Mucosa of rectum (tissue), 2 donors: ENCODE results near the gene COL28A1.

Source experiments
- H3K27ac ChIP-seq, 2 donors: one replicate each; pipeline ENCODE4 v1.7.0; 2013; ENCODE audit warnings: inconsistent platforms in 2 of 2, low read depth in 2 of 2, low read length in 2 of 2
- H3K27me3 ChIP-seq, 2 donors: one replicate each; pipeline ENCODE4 v1.7.0; 2013; ENCODE audit warnings: low read length in 2 of 2; ENCODE audit not compliant: control insufficient read depth in 2 of 2, insufficient read depth in 2 of 2
- H3K36me3 ChIP-seq, 2 donors: one replicate each; pipeline ENCODE4 v1.7.0; 2013; ENCODE audit warnings: low read length in 2 of 2; ENCODE audit not compliant: control insufficient read depth in 2 of 2, insufficient read depth in 2 of 2
- H3K4me1 ChIP-seq, 2 donors: one replicate each; pipeline ENCODE4 v1.7.0; 2013; ENCODE audit warnings: low read length in 2 of 2, mild to moderate bottlenecking in 1 of 2; ENCODE audit not compliant: control insufficient read depth in 2 of 2, insufficient read depth in 2 of 2
- H3K4me3 ChIP-seq, 2 donors: one replicate each; pipeline ENCODE4 v1.7.0; 2013; ENCODE audit warnings: low read length in 2 of 2
- H3K9ac ChIP-seq, 2 donors: one replicate each; pipeline ENCODE4 v1.7.0; 2013; ENCODE audit warnings: low read length in 2 of 2, low read depth in 1 of 2, mild to moderate bottlenecking in 1 of 2
- H3K9me3 ChIP-seq, 2 donors: one replicate each; pipeline ENCODE4 v1.7.0; 2013; ENCODE audit warnings: low read length in 2 of 2; ENCODE audit not compliant: control insufficient read depth in 2 of 2
- donor health status: healthy.
- donor health status: Normal muscosa, but diverticular disease.

The COL28A1 gene

GRCh38 chr7:7569615-7570014 is 33.9 kb upstream of the COL28A1 start:
- H3K27me3 ChIP-seq: no peaks in the 10 kb centered on the region
- H3K9me3 ChIP-seq: no peaks in the 10 kb centered on the region
- peaks cover 0 to 7% of the 10 kb centered on the region in 2 donors for H3K36me3 ChIP-seq
- peaks cover 11 to 19% of the 10 kb centered on the region in 2 donors for H3K4me1 ChIP-seq
- H3K4me3 ChIP-seq: peak overlapping the region; percentile 19 to 27
- peak overlapping the region; percentile 19 to 62 for H3K27ac ChIP-seq
- no peak overlapping the region for H3K9ac ChIP-seq

DNA sequence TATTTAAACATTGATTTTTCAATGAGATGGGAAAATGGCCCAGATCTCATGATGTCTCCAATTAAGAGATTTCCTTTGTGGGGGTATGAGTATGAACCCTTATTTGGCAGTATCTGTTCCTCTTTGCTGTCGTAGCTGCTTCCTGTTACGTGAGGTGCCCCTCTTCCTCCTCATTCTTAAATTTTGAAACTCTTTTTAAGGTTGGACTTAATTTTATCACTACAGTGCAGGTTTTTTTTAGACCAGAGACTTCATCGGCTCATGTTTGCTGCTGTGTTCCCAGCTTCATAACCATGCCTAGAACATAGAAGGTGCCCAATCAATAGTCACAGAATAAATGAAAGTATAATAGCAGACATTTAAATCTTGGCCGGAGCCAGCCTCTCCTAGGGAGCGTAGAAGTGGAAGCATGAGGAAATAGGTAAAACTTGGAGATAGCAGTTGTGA is 33.4 kb upstream of the COL28A1 start:
- peak overlapping the region; percentile 19 to 62 for H3K27ac ChIP-seq
- no peaks in the 10 kb centered on the region for H3K9me3 ChIP-seq
- peaks cover 11 to 19% of the 10 kb centered on the region in 2 donors for H3K4me1 ChIP-seq
- no peaks in the 10 kb centered on the region for H3K27me3 ChIP-seq
- H3K36me3 ChIP-seq: peaks cover 0 to 7% of the 10 kb centered on the region in 2 donors
- peak overlapping the region in 1 of 2 donors; percentile 34 for H3K9ac ChIP-seq
- peak overlapping the region in 1 of 2 donors; percentile 27 for H3K4me3 ChIP-seq

GRCh38 chr7:7568553-7568952 is 32.9 kb upstream of the COL28A1 start:
- peak overlapping the region in 1 of 2 donors; percentile 93 for H3K4me3 ChIP-seq
- H3K27ac ChIP-seq: peak overlapping the region in 1 of 2 donors; percentile 1
- H3K4me1 ChIP-seq: peaks cover 11 to 19% of the 10 kb centered on the region in 2 donors
- peak overlapping the region in 1 of 2 donors; percentile 18 for H3K9ac ChIP-seq
- H3K27me3 ChIP-seq: no peaks in the 10 kb centered on the region
- H3K36me3 ChIP-seq: peaks cover 0 to 7% of the 10 kb centered on the region in 2 donors
- no peaks in the 10 kb centered on the region for H3K9me3 ChIP-seq

GRCh38 chr7:7567898-7568531 is 32.3 kb upstream of the COL28A1 start:
- H3K4me1 ChIP-seq: peaks cover 11 to 18% of the 10 kb centered on the region in 2 donors
- H3K27me3 ChIP-seq: no peaks in the 10 kb centered on the region
- peaks cover 0 to 7% of the 10 kb centered on the region in 2 donors for H3K36me3 ChIP-seq
- H3K27ac ChIP-seq: peak overlapping the region; percentile 89 to 92
- H3K9me3 ChIP-seq: no peaks in the 10 kb centered on the region
- H3K9ac ChIP-seq: peak overlapping the region in 1 of 2 donors; percentile 92
- peak overlapping the region; percentile 81 to 93 for H3K4me3 ChIP-seq

- H3K9ac ChIP-seq: peak within 1 kb of the TSS; percentile 92
- H3K36me3 ChIP-seq: no peaks in the 10 kb centered on the region
- no peaks in the 10 kb centered on the region for H3K9me3 ChIP-seq
- peaks cover 11 to 13% of the 10 kb centered on the region in 2 donors for H3K4me1 ChIP-seq
- H3K27ac ChIP-seq: peak within 1 kb of the TSS; percentile 89 to 92
- peak within 1 kb of the TSS; percentile 81 to 93 for H3K4me3 ChIP-seq
- H3K27me3 ChIP-seq: no peaks in the 10 kb centered on the region
Measured at GRCh38 chr7:7566651-7567611, 31.3 kb upstream of the COL28A1 start, which contains the start of gene MIOS. Gene MIOS (plus strand): TSS chr7:7566884. CDS start chr7:7572476, 5,592 bp downstream.

DNA sequence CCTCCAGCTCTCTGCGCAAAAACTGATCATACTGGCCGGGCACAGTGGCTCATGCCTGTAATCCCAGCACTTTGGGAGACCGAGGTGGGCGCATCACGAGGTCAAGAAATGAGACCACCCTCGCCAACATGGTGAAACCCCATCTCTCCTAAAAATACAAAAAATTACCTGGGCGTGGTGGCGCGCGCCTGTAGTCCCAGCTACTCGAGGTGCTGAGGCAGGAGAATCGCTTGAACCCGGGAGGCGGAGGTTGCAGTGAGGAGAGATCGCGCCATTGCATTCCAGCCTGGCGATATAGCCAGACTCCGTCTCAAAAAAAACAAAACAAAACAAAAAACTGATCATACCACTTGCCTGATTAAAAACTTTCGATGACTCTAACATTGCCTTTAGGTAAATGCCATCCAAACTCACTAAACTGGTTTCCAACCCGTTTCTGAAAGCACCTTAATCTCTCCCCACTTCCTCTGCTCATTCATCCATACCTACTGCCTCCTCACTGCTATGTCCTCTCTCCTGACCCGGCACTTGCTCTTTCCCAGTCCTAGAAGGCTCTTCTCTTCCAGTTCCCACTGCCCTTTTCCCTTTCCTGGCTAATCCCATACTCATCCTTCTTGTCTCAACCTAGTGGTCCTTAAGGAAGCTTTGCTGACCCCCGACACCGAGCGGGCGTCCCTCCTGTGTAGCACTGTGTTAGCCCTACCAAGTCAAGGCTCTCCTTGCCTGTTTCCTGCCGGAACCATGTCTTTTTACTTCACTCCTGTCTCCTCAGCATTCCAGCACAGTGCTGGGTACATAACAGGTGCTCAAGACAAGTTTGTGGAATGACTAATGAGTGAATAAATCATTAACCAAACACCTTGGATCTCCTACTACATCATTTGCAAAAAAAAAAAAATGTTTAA is 30.3 kb upstream of the COL28A1 start:
- no peaks in the 10 kb centered on the region for H3K9me3 ChIP-seq
- H3K27me3 ChIP-seq: no peaks in the 10 kb centered on the region
- peak overlapping the region; percentile 89 to 92 for H3K27ac ChIP-seq
- H3K36me3 ChIP-seq: no peaks in the 10 kb centered on the region
- peak overlapping the region; percentile 92 for H3K9ac ChIP-seq
- H3K4me3 ChIP-seq: peak overlapping the region; percentile 81 to 93
- peaks cover 11 to 13% of the 10 kb centered on the region in 2 donors for H3K4me1 ChIP-seq

GRCh38 chr7:7565018-7565680 is 29.5 kb upstream of the COL28A1 start:
- Histone ChIP-seq H3K4me3 (no peak overlapping the region), H3K27ac (no peak overlapping the region)

DNA sequence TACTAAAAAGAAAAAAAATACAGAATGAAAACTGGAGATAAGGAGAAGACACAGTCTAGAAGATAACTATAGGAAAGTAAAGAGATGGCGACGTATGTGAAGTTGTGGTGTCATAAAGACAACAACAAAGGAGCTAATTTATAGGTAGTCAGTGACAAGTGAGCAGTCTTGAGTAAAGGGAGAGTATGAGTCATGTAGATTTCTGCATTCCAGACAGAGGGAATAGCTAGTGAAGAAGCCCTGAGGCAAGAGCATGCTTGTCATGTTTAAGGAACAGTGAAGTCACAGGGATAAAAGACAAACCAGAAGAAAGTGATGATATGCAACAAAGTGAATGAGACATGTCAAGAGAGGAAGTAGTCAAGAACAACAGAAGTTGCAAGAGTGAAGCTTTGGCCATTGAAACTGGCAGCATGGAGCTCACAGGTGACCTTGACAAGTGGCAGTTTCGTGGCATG is 28.7 kb upstream of the COL28A1 start:
- Histone ChIP-seq H3K27me3 (no peaks in the 10 kb centered on the region), H3K9ac (no peak overlapping the region), H3K4me1 (peaks cover 11% of the 10 kb centered on the region in 2 donors), H3K9me3 (no peaks in the 10 kb centered on the region), H3K4me3 (no peak overlapping the region), H3K36me3 (no peaks in the 10 kb centered on the region), H3K27ac (no peak overlapping the region)

More at GRCh38 chr7:7565018-7565680, 29.5 kb upstream of the COL28A1 start:
- Histone ChIP-seq H3K9ac (no peak overlapping the region), H3K4me1 (peaks cover 11 to 13% of the 10 kb centered on the region in 2 donors), H3K9me3 (no peaks in the 10 kb centered on the region), H3K27me3 (no peaks in the 10 kb centered on the region), H3K36me3 (no peaks in the 10 kb centered on the region)

GRCh38 chr7:7563813-7564212 is 28.1 kb upstream of the COL28A1 start:
- Histone ChIP-seq H3K9me3 (no peaks in the 10 kb centered on the region), H3K4me3 (no peak overlapping the region), H3K36me3 (no peaks in the 10 kb centered on the region), H3K27me3 (no peaks in the 10 kb centered on the region), H3K9ac (no peak overlapping the region), H3K27ac (no peak overlapping the region), H3K4me1 (peaks cover 11% of the 10 kb centered on the region in 2 donors)
